Testis (tissue), 2 donors: ENCODE results near the gene WTIP.

Source experiments
- CTCF ChIP-seq, 3 experiments: fragments of 450-650 bp in 2 of 3; fragments of 200-600 bp in 1 of 3; sonication (generic) in 1 of 3; IDR thresholded peaks; one replicate each; pipeline ENCODE4 v1.5.1; 2016 to 2019; ENCODE audit warnings: antibody characterized with exemption in 3 of 3, mild to moderate bottlenecking in 2 of 3, moderate library complexity in 1 of 3
- POLR2A ChIP-seq: fragments of 450-650 bp; IDR thresholded peaks from one replicate; pipeline ENCODE4 v1.6.1; 2017; ENCODE audit warnings: antibody characterized with exemption, mild to moderate bottlenecking, moderate library complexity

GRCh38 chr19:34504809-34505291 lies 23.3 kb downstream of the WTIP start:
- no peak for TF ChIP-seq CTCF (IDR thresholded peaks at IDR 0.05)
- no peak for TF ChIP-seq POLR2A
